ENCODE measurements around the gene SP1.
"Not testable (repeated sequence)": the region's sequence is repeated elsewhere in the genome, so short reads cannot be mapped to it uniquely, and the experiment has no call there.

SP1 gene

GRCh38 chr12:53424626-53425514, 44.9 kb downstream of the SP1 start:
- H3K4me3 ChIP-seq (replicated peaks in 1 of 2; ENCODE audit: low read depth in 2 of 2, low read length in 2 of 2) = no peak overlapping the region
- DNase-seq (ENCODE audit: low read depth in 2 of 2) = peak in 1 of 2 donors; percentile 56
- TF ChIP-seq CTCF (IDR thresholded peaks at IDR 0.05; ENCODE audit: low read depth, low read length) = no peak

- no peak for DNase-seq (ENCODE audit: low read depth in 2 of 2)
- no peak for TF ChIP-seq CTCF (IDR thresholded peaks at IDR 0.05; ENCODE audit: low read depth, low read length)
- no peak overlapping the region for H3K4me3 ChIP-seq (replicated peaks in 1 of 2; ENCODE audit: low read depth in 2 of 2, low read length in 2 of 2)
Observed at GRCh38 chr12:53425515-53426150, 45.7 kb downstream of the SP1 start.

GRCh38 chr12:53427905-53428594, 48.1 kb downstream of the SP1 start:
- TF ChIP-seq CTCF (IDR thresholded peaks at IDR 0.05; ENCODE audit: low read depth, low read length) = no peak
- DNase-seq (ENCODE audit: low read depth in 2 of 2) = peak; percentile 33 to 94
- H3K4me3 ChIP-seq (replicated peaks in 1 of 2; ENCODE audit: low read depth in 2 of 2, low read length in 2 of 2) = no peak overlapping the region

- no peak for DNase-seq (ENCODE audit: low read depth in 2 of 2)
- no peak for TF ChIP-seq CTCF (IDR thresholded peaks at IDR 0.05; ENCODE audit: low read depth, low read length)
- H3K4me3 ChIP-seq (replicated peaks in 1 of 2; ENCODE audit: low read depth in 2 of 2, low read length in 2 of 2) = no peak overlapping the region
Observed at GRCh38 chr12:53428741-53429140, 48.8 kb downstream of the SP1 start.

GRCh38 chr12:53430116-53430515, 50.1 kb downstream of the SP1 start:
- no peak overlapping the region for H3K4me3 ChIP-seq (replicated peaks in 1 of 2; ENCODE audit: low read depth in 2 of 2, low read length in 2 of 2)
- no peak for DNase-seq (ENCODE audit: low read depth in 2 of 2)
- no peak for TF ChIP-seq CTCF (IDR thresholded peaks at IDR 0.05; ENCODE audit: low read depth, low read length)

GRCh38 chr12:53431187-53431586, 51.2 kb downstream of the SP1 start:
- TF ChIP-seq CTCF (IDR thresholded peaks at IDR 0.05; ENCODE audit: low read depth, low read length) = no peak
- DNase-seq (ENCODE audit: low read depth in 2 of 2) = peak in 1 of 2 donors; percentile 55
- no peak overlapping the region for H3K4me3 ChIP-seq (replicated peaks in 1 of 2; ENCODE audit: low read depth in 2 of 2, low read length in 2 of 2)

- not testable (repeated sequence) for H3K4me3 ChIP-seq (replicated peaks in 1 of 2; ENCODE audit: low read depth in 2 of 2, low read length in 2 of 2); DNase-seq (ENCODE audit: low read depth in 2 of 2)
Observed at GRCh38 chr12:53435326-53435725, 55.4 kb downstream of the SP1 start.

GRCh38 chr12:53439582-53439981, 59.6 kb downstream of the SP1 start:
- not testable (repeated sequence) for H3K4me3 ChIP-seq (replicated peaks in 1 of 2; ENCODE audit: low read depth in 2 of 2, low read length in 2 of 2); DNase-seq (ENCODE audit: low read depth in 2 of 2)

Measured in cardiac fibroblast (primary cell).